Keratinocyte (primary cell): ENCODE data around the gene DTNBP1. TPM values are rescaled to one million over a fixed set of nuclear protein-coding genes. Genes with fewer than 3 reads are reported as not detected.

Experiments
- DNase-seq: peaks from one replicate; pipeline ENCODE4 v3.0.0-alpha.2; 2011; ENCODE audit warnings: low read depth, missing footprints, low spot score
- FAIRE-seq: peaks from 2 replicates; lab custom pipeline; 2011; peaks lifted over from hg19 to GRCh38; lab: Jason Lieb, UNC
- H2AFZ ChIP-seq: 2 replicates; pipeline ENCODE4 v1.6.0; 2012; ENCODE audit warnings: low read length, control low read depth, inconsistent platforms; ENCODE audit not compliant: control insufficient read depth
- H3K27ac ChIP-seq: 2 replicates; pipeline ENCODE4 v1.5.1; 2011; ENCODE audit warnings: low read length; ENCODE audit not compliant: control insufficient read depth, insufficient read depth
- H3K27me3 ChIP-seq: 3 replicates; pipeline ENCODE4 v1.6.0; 2011; ENCODE audit warnings: low read length; ENCODE audit not compliant: control insufficient read depth, insufficient read depth; ENCODE audit errors: extremely low read depth
- H3K36me3 ChIP-seq, 2 experiments: 2 replicates in 1 of 2; 3 replicates in 1 of 2; pipeline ENCODE4 v1.5.1; 2011; ENCODE audit warnings: low read length in 2 of 2, mild to moderate bottlenecking in 1 of 2; ENCODE audit not compliant: control insufficient read depth in 2 of 2, insufficient read depth in 2 of 2; ENCODE audit errors: extremely low read depth in 1 of 2
- H3K4me1 ChIP-seq: 3 replicates; pipeline ENCODE4 v1.5.1; 2011; ENCODE audit warnings: low read length; ENCODE audit not compliant: control insufficient read depth, insufficient read depth; ENCODE audit errors: extremely low read depth
- H3K4me2 ChIP-seq: 3 replicates; pipeline ENCODE4 v1.6.0; 2011; ENCODE audit warnings: low read depth, low read length; ENCODE audit not compliant: control insufficient read depth, insufficient read depth; ENCODE audit errors: extremely low read depth
- H3K4me3 ChIP-seq, 3 experiments: fragments of 200-600 bp in 1 of 3; sonication (generic) in 1 of 3; 2 replicates in 2 of 3; 3 replicates in 1 of 3; pipeline ENCODE4 v1.5.1; 2011 to 2016; ENCODE audit warnings: low read length in 3 of 3, mild to moderate bottlenecking in 3 of 3, control low read depth in 2 of 3, inconsistent platforms in 1 of 3, low read depth in 1 of 3, mixed read lengths in 1 of 3, mixed run types in 1 of 3, moderate library complexity in 1 of 3; ENCODE audit not compliant: control insufficient read depth in 2 of 3, insufficient read depth in 2 of 3; ENCODE audit errors: extremely low read depth in 1 of 3
- H3K79me2 ChIP-seq: 2 replicates; pipeline ENCODE4 v1.6.0; 2012; ENCODE audit warnings: low read length; ENCODE audit not compliant: control insufficient read depth, insufficient read depth
- H3K9ac ChIP-seq: 3 replicates; pipeline ENCODE4 v1.6.0; 2011; ENCODE audit warnings: low read length; ENCODE audit not compliant: control insufficient read depth, insufficient read depth; ENCODE audit errors: extremely low read depth
- H3K9me1 ChIP-seq: 3 replicates; pipeline ENCODE4 v1.6.0; 2011; ENCODE audit warnings: low read length; ENCODE audit not compliant: control insufficient read depth, insufficient read depth; ENCODE audit errors: extremely low read depth
- H3K9me3 ChIP-seq: 2 replicates; pipeline ENCODE4 v1.5.1; 2012; ENCODE audit warnings: low read depth, low read length; ENCODE audit not compliant: control insufficient read depth
- H4K20me1 ChIP-seq: 3 replicates; pipeline ENCODE4 v1.6.0; 2011; ENCODE audit warnings: low read length; ENCODE audit not compliant: control insufficient read depth, insufficient read depth; ENCODE audit errors: extremely low read depth
- EZH2 ChIP-seq: IDR thresholded peaks from one replicate; pipeline ENCODE4 v1.6.1; 2012; ENCODE audit warnings: inconsistent platforms, mild to moderate bottlenecking, low read length, moderate library complexity
- dilution Hi-C: fragments of 300-500 bp; cut with MboI; formaldehyde crosslinking; loops from one replicate; pipeline ENCODE4 v1.7.0; 2020; ENCODE audit warnings: low sequenced_read_pairs; ENCODE audit not compliant: extremely low pct_ligation_motif_present
- polyA plus RNA-seq, 5 experiments: library from polyadenylated mRNA; depleted of rRNA in 3 of 5; stranded (reverse) in 3 of 5; stranded (forward) in 1 of 5; unstranded in 1 of 5; fragments of >200 nt; gene quantifications; 1 replicate in 1 of 5; 2 replicates in 3 of 5; 3 replicates in 1 of 5; pipeline versions ENCODE4 v1.2.1 to v1.2.3, GENCODE V29; 2011 to 2012; ENCODE audit warnings: missing spikeins in 2 of 5, low read depth in 1 of 5, low replicate concordance in 1 of 5
- TF ChIP-seq, protein P1 (sequence below), 3 experiments: IDR thresholded peaks in 1 of 3; conservative IDR thresholded peaks in 1 of 3; optimal IDR thresholded peaks in 1 of 3; 2 replicates in 2 of 3; 3 replicates in 1 of 3; pipeline versions ENCODE3 to v1.5.1; 2011; ENCODE audit warnings: low read length in 3 of 3, mild to moderate bottlenecking in 3 of 3, moderate library complexity in 2 of 3, control low read depth in 1 of 3, inconsistent platforms in 1 of 3; ENCODE audit not compliant: insufficient read depth in 2 of 3; ENCODE audit errors: extremely low read depth in 1 of 3

DTNBP1 gene
- polyA plus RNA-seq, 1 donor (not counting 4 experiments of a cell fraction or from before 2014, with no cell fraction given), result 11.5 TPM

DNA sequence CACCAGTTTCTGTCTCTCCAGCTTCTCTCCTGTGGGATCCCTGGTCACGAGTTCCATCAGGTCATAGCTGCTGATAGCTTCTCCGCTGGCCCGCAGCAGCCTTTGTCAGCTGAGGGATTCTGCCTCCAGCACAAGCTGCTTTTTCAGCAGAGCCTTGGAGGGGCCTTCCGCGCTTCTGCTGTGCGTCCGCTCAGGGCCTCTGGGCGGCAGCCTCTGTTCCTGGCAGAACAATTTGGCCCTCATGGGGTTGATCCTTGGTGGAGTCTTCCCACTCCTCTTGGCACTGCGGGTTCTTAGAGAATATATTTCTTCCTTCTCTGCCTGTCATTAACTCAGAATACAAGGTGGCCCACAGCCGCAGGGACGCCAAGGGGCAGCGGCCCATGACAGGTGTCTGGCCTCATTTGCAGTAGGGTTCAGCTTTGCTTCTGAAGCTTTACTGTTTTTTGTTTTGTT lies 158.8 kb downstream of the DTNBP1 start:
- FAIRE-seq (no peak), DNase-seq (no peak)
- Histone ChIP-seq H3K9ac (no peak overlapping the region), H4K20me1 (peaks cover 18% of the 10 kb centered on the region), H3K27me3 (no peaks in the 10 kb centered on the region), H3K79me2 (peaks cover 14% of the 10 kb centered on the region), H3K9me1 (peaks cover 7% of the 10 kb centered on the region), H3K36me3 (peaks cover 24 to 43% of the 10 kb centered on the region in 2 experiments), H3K4me3 (peak overlapping the region in 1 of 3 experiments; percentile 16), H3K27ac (peak overlapping the region; percentile 30), H2AFZ (no peak overlapping the region), H3K4me2 (peak overlapping the region; percentile 56), H3K4me1 (peaks cover 15% of the 10 kb centered on the region), H3K9me3 (no peaks in the 10 kb centered on the region)
- TF ChIP-seq EZH2, result no peak
- TF ChIP-seq, protein P1, sequence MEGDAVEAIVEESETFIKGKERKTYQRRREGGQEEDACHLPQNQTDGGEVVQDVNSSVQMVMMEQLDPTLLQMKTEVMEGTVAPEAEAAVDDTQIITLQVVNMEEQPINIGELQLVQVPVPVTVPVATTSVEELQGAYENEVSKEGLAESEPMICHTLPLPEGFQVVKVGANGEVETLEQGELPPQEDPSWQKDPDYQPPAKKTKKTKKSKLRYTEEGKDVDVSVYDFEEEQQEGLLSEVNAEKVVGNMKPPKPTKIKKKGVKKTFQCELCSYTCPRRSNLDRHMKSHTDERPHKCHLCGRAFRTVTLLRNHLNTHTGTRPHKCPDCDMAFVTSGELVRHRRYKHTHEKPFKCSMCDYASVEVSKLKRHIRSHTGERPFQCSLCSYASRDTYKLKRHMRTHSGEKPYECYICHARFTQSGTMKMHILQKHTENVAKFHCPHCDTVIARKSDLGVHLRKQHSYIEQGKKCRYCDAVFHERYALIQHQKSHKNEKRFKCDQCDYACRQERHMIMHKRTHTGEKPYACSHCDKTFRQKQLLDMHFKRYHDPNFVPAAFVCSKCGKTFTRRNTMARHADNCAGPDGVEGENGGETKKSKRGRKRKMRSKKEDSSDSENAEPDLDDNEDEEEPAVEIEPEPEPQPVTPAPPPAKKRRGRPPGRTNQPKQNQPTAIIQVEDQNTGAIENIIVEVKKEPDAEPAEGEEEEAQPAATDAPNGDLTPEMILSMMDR (optimal IDR thresholded peaks at IDR 0.05 in 1 of 3, IDR thresholded peaks at IDR 0.05 in 1 of 3, conservative IDR thresholded peaks at IDR 0.05 in 1 of 3; ENCODE audit: extremely low read depth in 1 of 3, insufficient read depth in 2 of 3, low read length in 3 of 3), result no peak
- dilution Hi-C loops, result no loop called here

DNA sequence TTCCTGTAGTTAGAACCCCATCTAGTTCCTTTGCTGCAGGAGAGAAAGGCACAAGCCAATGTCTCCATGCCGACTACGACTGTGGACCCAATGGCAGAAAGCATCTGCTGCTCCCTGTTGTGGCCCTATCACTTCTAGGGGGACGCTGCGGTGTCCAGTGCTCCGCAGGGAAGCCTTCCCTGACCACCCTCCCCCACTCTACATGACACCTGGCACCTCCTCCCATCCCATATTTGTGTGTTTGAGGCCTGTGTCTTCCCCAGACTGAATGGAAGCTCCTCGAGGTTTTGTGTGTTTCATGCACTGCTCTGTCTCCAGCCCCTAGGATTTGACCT lies 159.5 kb downstream of the DTNBP1 start:
- dilution Hi-C loops, result no loop called here
- Histone ChIP-seq H3K36me3 (peaks cover 22 to 42% of the 10 kb centered on the region in 2 experiments), H3K4me2 (no peak overlapping the region), H3K4me3 (no peak overlapping the region), H3K79me2 (peaks cover 14% of the 10 kb centered on the region), H3K9me1 (peaks cover 10% of the 10 kb centered on the region), H3K27ac (no peak overlapping the region), H3K4me1 (peaks cover 22% of the 10 kb centered on the region), H2AFZ (no peak overlapping the region), H3K9ac (no peak overlapping the region), H3K9me3 (no peaks in the 10 kb centered on the region), H3K27me3 (no peaks in the 10 kb centered on the region), H4K20me1 (peaks cover 23% of the 10 kb centered on the region)
- DNase-seq (no peak), FAIRE-seq (no peak)
- TF ChIP-seq, protein P1 (optimal IDR thresholded peaks at IDR 0.05 in 1 of 3, IDR thresholded peaks at IDR 0.05 in 1 of 3, conservative IDR thresholded peaks at IDR 0.05 in 1 of 3; ENCODE audit: extremely low read depth in 1 of 3, insufficient read depth in 2 of 3, low read length in 3 of 3), result no peak
- no peak for TF ChIP-seq EZH2
